GM23338 (cell line): Measurements from ENCODE around the gene IGF1R. TPM values are rescaled to one million over a fixed set of nuclear protein-coding genes. Genes with fewer than 3 reads are reported as not detected.

Source experiments
- ATAC-seq: fragments of 200-7000 bp; cut with Tn5 transposase; 3 replicates; pipeline ENCODE4 v1.9.1; 2020
- DNase-seq: peaks from one replicate; pipeline ENCODE4 v3.0.0-alpha.2; 2015; ENCODE audit warnings: low spot score
- H2AFZ ChIP-seq: fragments of 200-600 bp; sonication (generic); 2 replicates; pipeline ENCODE4 v1.8.0; 2016; ENCODE audit warnings: antibody characterized with exemption, mild to moderate bottlenecking, moderate library complexity
- H3F3A ChIP-seq: fragments of 200-600 bp; sonication (generic); replicated peaks from 2 replicates; pipeline ENCODE4 v1.8.0; 2017; ENCODE audit warnings: antibody characterized with exemption, mixed run types, low read depth
- H3K27ac ChIP-seq: fragments of 200-600 bp; sonication (generic); 2 replicates; pipeline ENCODE4 v1.6.1; 2016; ENCODE audit warnings: low read depth
- H3K27me3 ChIP-seq: fragments of 200-600 bp; sonication (generic); 2 replicates; pipeline ENCODE4 v1.8.0; 2016; ENCODE audit warnings: mild to moderate bottlenecking, mixed run types, moderate library complexity; ENCODE audit not compliant: insufficient read depth
- H3K36me3 ChIP-seq: fragments of 200-600 bp; sonication (generic); 2 replicates; pipeline ENCODE4 v1.8.0; 2016; ENCODE audit warnings: mild to moderate bottlenecking; ENCODE audit not compliant: insufficient read depth
- H3K4me1 ChIP-seq: fragments of 200-600 bp; sonication (generic); 2 replicates; pipeline ENCODE4 v1.8.0; 2016; ENCODE audit warnings: mild to moderate bottlenecking, moderate library complexity; ENCODE audit not compliant: insufficient read depth
- H3K4me2 ChIP-seq: fragments of 200-600 bp; sonication (generic); 2 replicates; pipeline ENCODE4 v1.7.1; 2017; ENCODE audit warnings: mixed run types
- H3K4me3 ChIP-seq: fragments of 200-600 bp; sonication (generic); 2 replicates; pipeline ENCODE4 v1.6.1; 2016; ENCODE audit warnings: mixed run types
- H3K79me2 ChIP-seq: fragments of 200-600 bp; sonication (generic); replicated peaks from 2 replicates; pipeline ENCODE4 v1.8.0; 2017; ENCODE audit warnings: mild to moderate bottlenecking; ENCODE audit not compliant: insufficient read depth
- H3K9me2 ChIP-seq: fragments of 200-600 bp; sonication (generic); 2 replicates; pipeline ENCODE4 v1.8.0; 2017; ENCODE audit not compliant: insufficient read depth
- H4K20me1 ChIP-seq: fragments of 200-600 bp; sonication (generic); replicated peaks from 2 replicates; pipeline ENCODE4 v1.8.0; 2017; ENCODE audit warnings: mild to moderate bottlenecking; ENCODE audit not compliant: insufficient read depth
- H3K27ac Mint-ChIP-seq: 2 replicates; pipeline ENCODE4 v1.8.0; 2020; ENCODE audit warnings: inconsistent platforms, mild to moderate bottlenecking, moderate library complexity, mixed read lengths
- H3K27me3 Mint-ChIP-seq: 3 replicates; pipeline ENCODE4 v1.8.0; 2022; ENCODE audit warnings: low read depth, mild to moderate bottlenecking, moderate library complexity, mixed read lengths, inconsistent platforms; ENCODE audit not compliant: insufficient read depth, poor library complexity
- H3K36me3 Mint-ChIP-seq: 3 replicates; pipeline ENCODE4 v1.8.0; 2021; ENCODE audit warnings: low read depth, mild to moderate bottlenecking, inconsistent platforms, moderate library complexity, mixed read lengths
- H3K4me1 Mint-ChIP-seq: 3 replicates; pipeline ENCODE4 v1.8.0; 2020; ENCODE audit warnings: mild to moderate bottlenecking, inconsistent platforms, mixed read lengths
- H3K4me3 Mint-ChIP-seq: 3 replicates; pipeline ENCODE4 v1.8.0; 2021; ENCODE audit warnings: moderate library complexity, mild to moderate bottlenecking, inconsistent platforms, mixed read lengths
- H3K9me3 Mint-ChIP-seq: 3 replicates; pipeline ENCODE4 v1.8.0; 2020; ENCODE audit warnings: moderate library complexity, mild to moderate bottlenecking, inconsistent platforms, mixed read lengths
- CREB1 ChIP-seq: fragments of 250-450 bp; sonication (Bioruptor Pico); IDR thresholded peaks from 2 replicates; pipeline ENCODE4 v1.5.0; 2020; ENCODE audit warnings: low read depth, mild to moderate bottlenecking, moderate library complexity
- EZH2 ChIP-seq: fragments of 200-600 bp; sonication (generic); IDR thresholded peaks from one replicate; pipeline ENCODE4 v1.8.0; 2017; ENCODE audit warnings: antibody characterized with exemption, mild to moderate bottlenecking, low read depth; ENCODE audit not compliant: unreplicated experiment
- EZH2phosphoT487 ChIP-seq: fragments of 200-600 bp; sonication (generic); IDR thresholded peaks from one replicate; pipeline ENCODE4 v1.8.1; 2018; ENCODE audit warnings: antibody characterized with exemption; ENCODE audit not compliant: unreplicated experiment
- JUNB ChIP-seq: IDR thresholded peaks from one replicate; pipeline ENCODE4 v1.6.1; 2016; ENCODE audit warnings: antibody characterized with exemption; ENCODE audit not compliant: unreplicated experiment
- NANOG ChIP-seq: IDR thresholded peaks from 2 replicates; pipeline ENCODE4 v1.6.1; 2016; ENCODE audit warnings: antibody characterized with exemption, borderline replicate concordance
- POLR2AphosphoS5 ChIP-seq: IDR thresholded peaks from 2 replicates; pipeline ENCODE4 v1.6.1; 2016; ENCODE audit warnings: antibody characterized with exemption, low read depth
- STAT1 ChIP-seq: IDR thresholded peaks from one replicate; pipeline ENCODE4 v1.6.1; 2016; ENCODE audit warnings: antibody characterized with exemption; ENCODE audit not compliant: unreplicated experiment
- ZNF114 ChIP-seq: fragments of 250-450 bp; sonication (Bioruptor Pico); IDR thresholded peaks from 2 replicates; pipeline ENCODE4 v1.5.0; 2020; ENCODE audit warnings: mild to moderate bottlenecking, moderate library complexity
- ZNF331 ChIP-seq: fragments of 250-450 bp; sonication (Bioruptor Pico); IDR thresholded peaks from 2 replicates; pipeline ENCODE4 v1.5.0; 2020; ENCODE audit warnings: low read depth, mild to moderate bottlenecking, moderate library complexity
- polyA plus RNA-seq: library from polyadenylated mRNA; unstranded; fragments of >200 nt; fragmentation: Nextera tagmentation; extraction: Ambion mirVana; gene quantifications from 2 replicates; pipeline ENCODE4 v1.2.1, GENCODE V29; 2016
- total RNA-seq: library from RNA; depleted of rRNA; stranded (reverse); fragments of >200 nt; shearing (Covaris generic); gene quantifications from 2 replicates; pipeline ENCODE4 v1.2.3, GENCODE V29; 2014
- TF ChIP-seq, protein P1 (sequence below), 2 experiments: fragments of 200-600 bp in 1 of 2; sonication (generic) in 1 of 2; conservative IDR thresholded peaks; 2 replicates each; pipeline versions ENCODE4 v1.5.1 to v1.6.1; 2016 to 2017; ENCODE audit warnings: antibody characterized with exemption in 2 of 2, low read depth in 2 of 2, mild to moderate bottlenecking in 2 of 2, moderate library complexity in 1 of 2
- TF ChIP-seq, protein P2 (sequence below): IDR thresholded peaks from one replicate; pipeline ENCODE4 v1.6.1; 2018; ENCODE audit warnings: antibody characterized with exemption; ENCODE audit not compliant: unreplicated experiment
- TF ChIP-seq, protein P3 (sequence below): fragments of 250-450 bp; sonication (Bioruptor Pico); IDR thresholded peaks from 2 replicates; pipeline ENCODE4 v1.5.0; 2020; ENCODE audit warnings: mild to moderate bottlenecking, moderate library complexity
- TF ChIP-seq, protein P4 (sequence below): IDR thresholded peaks from 2 replicates; pipeline ENCODE4 v1.6.1; 2016; ENCODE audit warnings: antibody characterized with exemption

IGF1R gene
- total and polyA plus RNA-seq, 2 experiments from 2014 or later = 20.4 to 92.2 TPM

DNA sequence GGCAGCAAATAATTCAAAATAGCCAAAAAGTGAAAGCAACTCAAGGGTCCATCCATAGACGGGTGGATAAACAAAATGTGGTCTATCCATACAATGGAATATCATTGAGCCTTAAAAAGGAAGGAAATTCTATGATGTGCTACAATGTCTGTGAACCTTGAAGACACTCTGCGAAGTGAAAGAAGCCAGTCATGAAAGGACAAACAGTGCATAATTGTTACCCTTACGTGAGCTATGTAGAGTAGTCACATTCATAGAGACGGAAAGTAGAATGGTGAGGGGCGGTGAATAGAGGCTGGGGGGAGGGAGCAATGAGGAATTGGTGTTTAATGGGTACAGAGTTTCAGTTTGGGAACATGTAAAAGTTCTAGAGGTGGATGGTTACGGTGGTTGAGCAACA is 18.1 kb downstream of the IGF1R start (continued):
- TF ChIP-seq ZNF331 = no peak
- TF ChIP-seq POLR2AphosphoS5 = no peak
- TF ChIP-seq STAT1 = no peak

DNA sequence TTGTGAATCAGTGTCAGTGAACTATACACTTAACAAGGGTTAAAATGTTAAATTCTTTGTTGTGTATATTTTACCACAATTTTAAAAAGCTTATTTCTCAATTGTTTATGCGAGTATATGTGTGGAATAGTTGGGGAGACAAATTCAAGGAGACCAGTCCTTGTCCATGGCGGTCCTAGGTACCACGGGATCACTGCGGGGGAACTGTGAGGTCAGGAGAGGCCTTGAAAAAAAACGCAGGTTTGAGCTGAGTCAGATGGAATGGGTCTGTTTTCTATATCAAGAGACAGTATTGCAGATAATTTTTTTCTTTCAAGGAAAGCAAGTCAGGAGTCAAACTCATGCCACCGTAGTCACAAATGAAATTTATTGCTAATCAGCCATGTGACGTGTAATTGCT is 18.5 kb downstream of the IGF1R start:
- Histone ChIP-seq H3K79me2 (peaks cover 89% of the 10 kb centered on the region), H3K27ac (peak overlapping the region; percentile 98; the same call in 1 of the 2 replicates), H3K4me3 (no peak overlapping the region), H3K4me2 (peak overlapping the region; percentile 55; the same call in 1 of the 2 replicates), H3F3A (peaks cover 7% of the 10 kb centered on the region; the same call in 1 of the 2 replicates), H2AFZ (no peak overlapping the region), H3K27me3 (no peaks in the 10 kb centered on the region), H3K4me1 (peaks cover 85% of the 10 kb centered on the region), H3K9me2 (no peaks in the 10 kb centered on the region), H4K20me1 (peaks cover 32% of the 10 kb centered on the region), H3K36me3 (no peaks in the 10 kb centered on the region)
- Mint-ChIP-seq H3K4me3 (peak overlapping the region; percentile 5; the same call in 1 of the 3 replicates), H3K36me3 (no peaks in the 10 kb centered on the region; the same call in 1 of the 3 replicates), H3K27me3 (peaks cover 14% of the 10 kb centered on the region), H3K27ac (peak overlapping the region; percentile 36), H3K4me1 (peaks cover 93% of the 10 kb centered on the region), H3K9me3 (no peaks in the 10 kb centered on the region)
- ATAC-seq (no peak), DNase-seq (no peak)
- no peak for TF ChIP-seq POLR2AphosphoS5
- TF ChIP-seq, protein P1, sequence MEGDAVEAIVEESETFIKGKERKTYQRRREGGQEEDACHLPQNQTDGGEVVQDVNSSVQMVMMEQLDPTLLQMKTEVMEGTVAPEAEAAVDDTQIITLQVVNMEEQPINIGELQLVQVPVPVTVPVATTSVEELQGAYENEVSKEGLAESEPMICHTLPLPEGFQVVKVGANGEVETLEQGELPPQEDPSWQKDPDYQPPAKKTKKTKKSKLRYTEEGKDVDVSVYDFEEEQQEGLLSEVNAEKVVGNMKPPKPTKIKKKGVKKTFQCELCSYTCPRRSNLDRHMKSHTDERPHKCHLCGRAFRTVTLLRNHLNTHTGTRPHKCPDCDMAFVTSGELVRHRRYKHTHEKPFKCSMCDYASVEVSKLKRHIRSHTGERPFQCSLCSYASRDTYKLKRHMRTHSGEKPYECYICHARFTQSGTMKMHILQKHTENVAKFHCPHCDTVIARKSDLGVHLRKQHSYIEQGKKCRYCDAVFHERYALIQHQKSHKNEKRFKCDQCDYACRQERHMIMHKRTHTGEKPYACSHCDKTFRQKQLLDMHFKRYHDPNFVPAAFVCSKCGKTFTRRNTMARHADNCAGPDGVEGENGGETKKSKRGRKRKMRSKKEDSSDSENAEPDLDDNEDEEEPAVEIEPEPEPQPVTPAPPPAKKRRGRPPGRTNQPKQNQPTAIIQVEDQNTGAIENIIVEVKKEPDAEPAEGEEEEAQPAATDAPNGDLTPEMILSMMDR (conservative IDR thresholded peaks at IDR 0.05; ENCODE audit: low read depth in 2 of 2) = no peak
- TF ChIP-seq, protein P2, sequence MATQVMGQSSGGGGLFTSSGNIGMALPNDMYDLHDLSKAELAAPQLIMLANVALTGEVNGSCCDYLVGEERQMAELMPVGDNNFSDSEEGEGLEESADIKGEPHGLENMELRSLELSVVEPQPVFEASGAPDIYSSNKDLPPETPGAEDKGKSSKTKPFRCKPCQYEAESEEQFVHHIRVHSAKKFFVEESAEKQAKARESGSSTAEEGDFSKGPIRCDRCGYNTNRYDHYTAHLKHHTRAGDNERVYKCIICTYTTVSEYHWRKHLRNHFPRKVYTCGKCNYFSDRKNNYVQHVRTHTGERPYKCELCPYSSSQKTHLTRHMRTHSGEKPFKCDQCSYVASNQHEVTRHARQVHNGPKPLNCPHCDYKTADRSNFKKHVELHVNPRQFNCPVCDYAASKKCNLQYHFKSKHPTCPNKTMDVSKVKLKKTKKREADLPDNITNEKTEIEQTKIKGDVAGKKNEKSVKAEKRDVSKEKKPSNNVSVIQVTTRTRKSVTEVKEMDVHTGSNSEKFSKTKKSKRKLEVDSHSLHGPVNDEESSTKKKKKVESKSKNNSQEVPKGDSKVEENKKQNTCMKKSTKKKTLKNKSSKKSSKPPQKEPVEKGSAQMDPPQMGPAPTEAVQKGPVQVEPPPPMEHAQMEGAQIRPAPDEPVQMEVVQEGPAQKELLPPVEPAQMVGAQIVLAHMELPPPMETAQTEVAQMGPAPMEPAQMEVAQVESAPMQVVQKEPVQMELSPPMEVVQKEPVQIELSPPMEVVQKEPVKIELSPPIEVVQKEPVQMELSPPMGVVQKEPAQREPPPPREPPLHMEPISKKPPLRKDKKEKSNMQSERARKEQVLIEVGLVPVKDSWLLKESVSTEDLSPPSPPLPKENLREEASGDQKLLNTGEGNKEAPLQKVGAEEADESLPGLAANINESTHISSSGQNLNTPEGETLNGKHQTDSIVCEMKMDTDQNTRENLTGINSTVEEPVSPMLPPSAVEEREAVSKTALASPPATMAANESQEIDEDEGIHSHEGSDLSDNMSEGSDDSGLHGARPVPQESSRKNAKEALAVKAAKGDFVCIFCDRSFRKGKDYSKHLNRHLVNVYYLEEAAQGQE = no peak
- no peak for TF ChIP-seq NANOG
- no peak for TF ChIP-seq ZNF114 (CRISPR knock-in tag)
- no peak for TF ChIP-seq EZH2phosphoT487
- no peak for TF ChIP-seq ZNF331
- TF ChIP-seq CREB1 (CRISPR knock-in tag) = no peak
- TF ChIP-seq, protein P3, sequence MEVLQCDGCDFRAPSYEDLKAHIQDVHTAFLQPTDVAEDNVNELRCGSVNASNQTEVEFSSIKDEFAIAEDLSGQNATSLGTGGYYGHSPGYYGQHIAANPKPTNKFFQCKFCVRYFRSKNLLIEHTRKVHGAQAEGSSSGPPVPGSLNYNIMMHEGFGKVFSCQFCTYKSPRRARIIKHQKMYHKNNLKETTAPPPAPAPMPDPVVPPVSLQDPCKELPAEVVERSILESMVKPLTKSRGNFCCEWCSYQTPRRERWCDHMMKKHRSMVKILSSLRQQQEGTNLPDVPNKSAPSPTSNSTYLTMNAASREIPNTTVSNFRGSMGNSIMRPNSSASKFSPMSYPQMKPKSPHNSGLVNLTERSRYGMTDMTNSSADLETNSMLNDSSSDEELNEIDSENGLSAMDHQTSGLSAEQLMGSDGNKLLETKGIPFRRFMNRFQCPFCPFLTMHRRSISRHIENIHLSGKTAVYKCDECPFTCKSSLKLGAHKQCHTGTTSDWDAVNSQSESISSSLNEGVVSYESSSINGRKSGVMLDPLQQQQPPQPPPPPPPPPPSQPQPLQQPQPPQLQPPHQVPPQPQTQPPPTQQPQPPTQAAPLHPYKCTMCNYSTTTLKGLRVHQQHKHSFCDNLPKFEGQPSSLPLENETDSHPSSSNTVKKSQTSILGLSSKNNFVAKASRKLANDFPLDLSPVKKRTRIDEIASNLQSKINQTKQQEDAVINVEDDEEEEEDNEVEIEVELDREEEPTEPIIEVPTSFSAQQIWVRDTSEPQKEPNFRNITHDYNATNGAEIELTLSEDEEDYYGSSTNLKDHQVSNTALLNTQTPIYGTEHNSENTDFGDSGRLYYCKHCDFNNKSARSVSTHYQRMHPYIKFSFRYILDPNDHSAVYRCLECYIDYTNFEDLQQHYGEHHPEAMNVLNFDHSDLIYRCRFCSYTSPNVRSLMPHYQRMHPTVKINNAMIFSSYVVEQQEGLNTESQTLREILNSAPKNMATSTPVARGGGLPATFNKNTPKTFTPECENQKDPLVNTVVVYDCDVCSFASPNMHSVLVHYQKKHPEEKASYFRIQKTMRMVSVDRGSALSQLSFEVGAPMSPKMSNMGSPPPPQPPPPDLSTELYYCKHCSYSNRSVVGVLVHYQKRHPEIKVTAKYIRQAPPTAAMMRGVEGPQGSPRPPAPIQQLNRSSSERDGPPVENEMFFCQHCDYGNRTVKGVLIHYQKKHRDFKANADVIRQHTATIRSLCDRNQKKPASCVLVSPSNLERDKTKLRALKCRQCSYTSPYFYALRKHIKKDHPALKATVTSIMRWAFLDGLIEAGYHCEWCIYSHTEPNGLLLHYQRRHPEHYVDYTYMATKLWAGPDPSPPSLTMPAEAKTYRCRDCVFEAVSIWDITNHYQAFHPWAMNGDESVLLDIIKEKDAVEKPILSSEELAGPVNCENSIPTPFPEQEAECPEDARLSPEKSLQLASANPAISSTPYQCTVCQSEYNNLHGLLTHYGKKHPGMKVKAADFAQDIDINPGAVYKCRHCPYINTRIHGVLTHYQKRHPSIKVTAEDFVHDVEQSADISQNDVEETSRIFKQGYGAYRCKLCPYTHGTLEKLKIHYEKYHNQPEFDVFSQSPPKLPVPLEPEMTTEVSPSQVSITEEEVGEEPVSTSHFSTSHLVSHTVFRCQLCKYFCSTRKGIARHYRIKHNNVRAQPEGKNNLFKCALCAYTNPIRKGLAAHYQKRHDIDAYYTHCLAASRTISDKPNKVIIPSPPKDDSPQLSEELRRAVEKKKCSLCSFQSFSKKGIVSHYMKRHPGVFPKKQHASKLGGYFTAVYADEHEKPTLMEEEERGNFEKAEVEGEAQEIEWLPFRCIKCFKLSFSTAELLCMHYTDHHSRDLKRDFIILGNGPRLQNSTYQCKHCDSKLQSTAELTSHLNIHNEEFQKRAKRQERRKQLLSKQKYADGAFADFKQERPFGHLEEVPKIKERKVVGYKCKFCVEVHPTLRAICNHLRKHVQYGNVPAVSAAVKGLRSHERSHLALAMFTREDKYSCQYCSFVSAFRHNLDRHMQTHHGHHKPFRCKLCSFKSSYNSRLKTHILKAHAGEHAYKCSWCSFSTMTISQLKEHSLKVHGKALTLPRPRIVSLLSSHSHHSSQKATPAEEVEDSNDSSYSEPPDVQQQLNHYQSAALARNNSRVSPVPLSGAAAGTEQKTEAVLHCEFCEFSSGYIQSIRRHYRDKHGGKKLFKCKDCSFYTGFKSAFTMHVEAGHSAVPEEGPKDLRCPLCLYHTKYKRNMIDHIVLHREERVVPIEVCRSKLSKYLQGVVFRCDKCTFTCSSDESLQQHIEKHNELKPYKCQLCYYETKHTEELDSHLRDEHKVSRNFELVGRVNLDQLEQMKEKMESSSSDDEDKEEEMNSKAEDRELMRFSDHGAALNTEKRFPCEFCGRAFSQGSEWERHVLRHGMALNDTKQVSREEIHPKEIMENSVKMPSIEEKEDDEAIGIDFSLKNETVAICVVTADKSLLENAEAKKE (CRISPR knock-in tag) = no peak
- TF ChIP-seq JUNB = no peak
- TF ChIP-seq STAT1 = no peak
- no peak for TF ChIP-seq EZH2
- TF ChIP-seq, protein P4, sequence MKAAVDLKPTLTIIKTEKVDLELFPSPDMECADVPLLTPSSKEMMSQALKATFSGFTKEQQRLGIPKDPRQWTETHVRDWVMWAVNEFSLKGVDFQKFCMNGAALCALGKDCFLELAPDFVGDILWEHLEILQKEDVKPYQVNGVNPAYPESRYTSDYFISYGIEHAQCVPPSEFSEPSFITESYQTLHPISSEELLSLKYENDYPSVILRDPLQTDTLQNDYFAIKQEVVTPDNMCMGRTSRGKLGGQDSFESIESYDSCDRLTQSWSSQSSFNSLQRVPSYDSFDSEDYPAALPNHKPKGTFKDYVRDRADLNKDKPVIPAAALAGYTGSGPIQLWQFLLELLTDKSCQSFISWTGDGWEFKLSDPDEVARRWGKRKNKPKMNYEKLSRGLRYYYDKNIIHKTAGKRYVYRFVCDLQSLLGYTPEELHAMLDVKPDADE = no peak
